ENCODE data around the gene CNDP2. TPM values are rescaled to one million over a fixed set of nuclear protein-coding genes. Genes with fewer than 3 reads are reported as not detected.

The CNDP2 gene
- total and polyA plus RNA-seq, 2 of the 13 experiments (the other 11 are each of a cell fraction or from before 2014, with no cell fraction given), result 64.7 to 80.8 TPM

DNA sequence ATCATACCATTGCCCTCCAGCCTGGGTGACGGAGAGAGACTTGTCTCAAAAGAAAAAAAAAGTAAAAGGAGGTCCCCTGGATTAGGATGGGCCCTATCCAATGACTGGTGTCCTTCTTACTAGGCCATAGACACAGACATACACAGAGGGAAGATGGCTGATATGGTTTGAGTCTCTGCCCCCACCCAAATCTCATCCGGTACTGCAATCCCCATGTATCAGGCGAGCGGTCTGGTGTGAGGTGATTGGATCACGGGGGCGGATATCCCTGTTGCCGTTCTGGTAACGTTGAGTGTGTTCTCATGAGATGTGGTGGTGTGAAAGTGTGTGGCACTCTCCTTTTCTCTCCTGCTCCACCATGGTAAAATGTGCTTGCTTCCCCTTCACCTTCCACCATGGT is 7.8 kb upstream of the CNDP2 start (continued):
- TF ChIP-seq ZSCAN30 (CRISPR knock-in tag; IDR thresholded peaks at IDR 0.05), result no peak
- no peak for TF ChIP-seq ASH2L (IDR thresholded peaks at IDR 0.05; ENCODE audit: insufficient read length, low read depth, low read length)

DNA sequence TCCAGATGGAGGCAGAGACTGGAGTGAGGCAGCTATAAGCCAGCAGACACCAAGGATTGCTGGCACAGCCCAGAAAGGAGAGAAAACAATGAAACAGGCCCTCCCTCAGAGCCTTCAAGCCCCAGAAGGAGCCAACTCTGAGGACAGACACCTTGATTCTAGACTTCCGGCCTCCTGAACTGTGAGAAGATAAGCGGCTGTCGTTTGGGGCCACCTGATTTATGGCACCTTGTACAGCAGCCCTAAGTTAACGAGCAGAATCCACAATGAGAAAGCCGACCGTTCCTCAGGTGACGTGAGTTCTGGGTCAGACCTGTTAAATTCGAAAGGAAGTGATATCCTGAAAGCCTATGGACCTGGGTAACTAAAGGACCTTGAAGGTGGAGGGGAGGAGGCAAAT is 7.3 kb upstream of the CNDP2 start:
- no peak for TF ChIP-seq MEF2D (CRISPR knock-in tag; IDR thresholded peaks at IDR 0.05)
- TF ChIP-seq, protein P1, sequence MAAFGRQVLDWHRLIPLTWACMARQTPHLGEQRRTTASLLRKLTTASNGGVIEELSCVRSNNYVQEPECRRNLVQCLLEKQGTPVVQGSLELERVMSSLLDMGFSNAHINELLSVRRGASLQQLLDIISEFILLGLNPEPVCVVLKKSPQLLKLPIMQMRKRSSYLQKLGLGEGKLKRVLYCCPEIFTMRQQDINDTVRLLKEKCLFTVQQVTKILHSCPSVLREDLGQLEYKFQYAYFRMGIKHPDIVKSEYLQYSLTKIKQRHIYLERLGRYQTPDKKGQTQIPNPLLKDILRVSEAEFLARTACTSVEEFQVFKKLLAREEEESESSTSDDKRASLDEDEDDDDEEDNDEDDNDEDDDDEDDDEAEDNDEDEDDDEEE (CRISPR knock-in tag; IDR thresholded peaks at IDR 0.05), result no peak
- no peak for TF ChIP-seq TFAP4 (IDR thresholded peaks at IDR 0.05; ENCODE audit: borderline replicate concordance, low read depth)
- intact Hi-C loops (cut with micrococcal nuclease; ENCODE audit: unreplicated experiment) (no loop called here), in situ Hi-C loops (cut with HindIII; ENCODE audit: extremely low pct_ligation_motif_present, low pct_unique_long_range_greater_than_20kb) (loop anchor here (5.0 to 25.0 kb wide), 2 partner anchors 122 to 302 kb away; no protein-coding TSS in a partner anchor)
- ATAC-seq (no peak), FAIRE-seq (no peak), DNase-seq (ENCODE audit: low spot score) (no peak)
- H2AFZ ChIP-seq (ENCODE audit: low read length), result no peak overlapping the region
- no peaks in the 10 kb centered on the region for H4K20me1 ChIP-seq (ENCODE audit: insufficient read depth, low read length)
- CTCF ChIA-PET (ENCODE audit: low intra/inter-chr PET ratio, low total read pairs), result no interaction called here
- WGBS (ENCODE audit: low lambda C conversion rate), result 62% methylated on average over 8 of the region's 8 CpGs
- peaks cover 11% of the 10 kb centered on the region for H3K9me3 ChIP-seq (ENCODE audit: low read length)
- H3K79me2 ChIP-seq (ENCODE audit: insufficient read depth, low read length), result no peaks in the 10 kb centered on the region
- H3K9ac ChIP-seq (ENCODE audit: insufficient read depth, low read depth, low read length), result no peak overlapping the region
- no peaks in the 10 kb centered on the region for H3K36me3 ChIP-seq (replicated peaks in 1 of 2; ENCODE audit: control insufficient read depth in 1 of 2, insufficient read depth in 2 of 2, low read length in 2 of 2)
- no peak overlapping the region for H3K27ac ChIP-seq (ENCODE audit: extremely low read length, insufficient read depth, low read length)
- peaks cover 1 to 2% of the 10 kb centered on the region in 2 experiments; a peak in 2 of 5 replicates for H3K27me3 ChIP-seq (ENCODE audit: control insufficient read depth in 1 of 2, insufficient read depth in 2 of 2, low read length in 2 of 2)
- POLR2A ChIA-PET, result no interaction called here
- H3K4me1 ChIP-seq (ENCODE audit: insufficient read depth, low read length), result peaks cover 24% of the 10 kb centered on the region
- no peak overlapping the region for H3K4me3 ChIP-seq (replicated peaks in 1 of 3; ENCODE audit: insufficient read depth in 1 of 3, low read depth in 2 of 3, low read length in 3 of 3)
- no TSS peak for BruUV-seq (replicated peaks)
- no peak overlapping the region for H3K4me2 ChIP-seq (ENCODE audit: low read depth, low read length)

Data from HepG2 (cell line).